NT2/D1 (cell line): ENCODE data around the gene PEX26.
"Not testable (repeated sequence)": the region's sequence is repeated elsewhere in the genome, so short reads cannot be mapped to it uniquely, and the experiment has no call there.

ENCODE experiments used
- YY1 ChIP-seq: IDR thresholded peaks from 2 replicates; pipeline ENCODE4 v1.6.1; 2011; ENCODE audit not compliant: insufficient read length, insufficient read depth
- ZNF274 ChIP-seq: IDR thresholded peaks from 2 replicates; pipeline ENCODE4 v1.6.1; 2011; ENCODE audit warnings: mild to moderate bottlenecking, low read depth, low read length

- TF ChIP-seq YY1, ZNF274: not testable (repeated sequence)
Observed at GRCh38 chr22:18053216-18053946, 24.4 kb upstream of the PEX26 start.
